AG04450 (cell line): ENCODE data around the gene OLFML3. TPM values are rescaled to one million over a fixed set of nuclear protein-coding genes. Genes with fewer than 3 reads are reported as not detected.
A peak's percentile ranks its signal among the peaks of the same experiment; 100 is the strongest.

Experiments used
- CTCF ChIA-PET: fragments of 300-600, 350-600 bp; formaldehyde crosslinking; extraction: SDS; loops from one replicate; lab custom pipeline; 2022; ENCODE audit warnings: antibody characterized with exemption, inconsistent platforms; lab: Charles Lee
- POLR2A ChIA-PET: fragments of 350-600 bp; formaldehyde crosslinking; extraction: SDS; loops from one replicate; lab custom pipeline; 2021; ENCODE audit warnings: antibody characterized with exemption, inconsistent platforms; lab: Yijun Ruan, JAX
- DNase-seq: peaks from one replicate; pipeline ENCODE4 v3.0.0-alpha.2; 2011; ENCODE audit warnings: low read depth, low spot score
- H3K27ac ChIP-seq: one replicate; pipeline ENCODE4 v1.5.1; 2012; ENCODE audit warnings: low read depth, low read length, control low read depth
- H3K27me3 ChIP-seq: one replicate; pipeline ENCODE4 v1.6.0; 2012; ENCODE audit warnings: low read length; ENCODE audit not compliant: control insufficient read depth, insufficient read depth
- H3K4me3 ChIP-seq: 2 replicates; pipeline ENCODE4 v1.5.1; 2011; ENCODE audit warnings: mild to moderate bottlenecking, low read depth, low read length, control low read depth
- H3K9me3 ChIP-seq: 2 replicates; pipeline ENCODE4 v1.5.1; 2012; ENCODE audit warnings: low read length; ENCODE audit not compliant: control insufficient read depth, insufficient read depth
- CTCF ChIP-seq: IDR thresholded peaks from 2 replicates; pipeline ENCODE4 v1.5.1; 2011; ENCODE audit warnings: low read depth, low read length, control low read depth, inconsistent platforms
- polyA plus RNA-seq: library from polyadenylated mRNA; depleted of rRNA; stranded (reverse); fragments of >200 nt; gene quantifications from 2 replicates; pipeline ENCODE4 v1.2.3, GENCODE V29; 2011

Gene OLFML3
- polyA plus RNA-seq, 1 experiment, result 90.3 TPM

GRCh38 chr1:113931451-113931851 lies 47.8 kb upstream of the OLFML3 start:
- CTCF ChIA-PET, result interaction anchor here (0.6 to 5.7 kb wide), 8 partner anchors 17 to 1215 kb away, joined by 3 to 31 read pairs (median 7); no protein-coding TSS in a partner anchor
- peak overlapping the region; percentile 98 for H3K4me3 ChIP-seq
- POLR2A ChIA-PET, result interaction anchor here (0.7 to 4.0 kb wide), 2 partner anchors 27 to 46 kb away, joined by 3 to 54 read pairs; partner anchors contain the start of genes AP4B1 and DCLRE1B

GRCh38 chr1:113934006-113934405 lies 45.3 kb upstream of the OLFML3 start:
- CTCF ChIA-PET, result interaction anchor here (0.7 to 1.4 kb wide), 5 partner anchors 14 to 861 kb away, joined by 3 to 4 read pairs (median 3); partner anchors contain the start of genes DCLRE1B and LRIG2

More at GRCh38 chr1:113931451-113931851, 47.8 kb upstream of the OLFML3 start:
- Histone ChIP-seq H3K27me3 (no peaks in the 10 kb centered on the region), H3K27ac (no peak overlapping the region), H3K9me3 (no peaks in the 10 kb centered on the region; the same call in 1 of the 2 replicates)
- no peak for TF ChIP-seq CTCF
- DNase-seq, result peak; percentile 49

GRCh38 chr1:113934511-113935055 lies 44.7 kb upstream of the OLFML3 start:
- POLR2A ChIA-PET, result no interaction called here
- CTCF ChIA-PET, result interaction anchor here (0.6 to 1.4 kb wide), 5 partner anchors 19 to 862 kb away, joined by 3 to 4 read pairs (median 3); partner anchors contain the start of genes DCLRE1B and LRIG2
- DNase-seq, result no peak

More at GRCh38 chr1:113934006-113934405, 45.3 kb upstream of the OLFML3 start:
- Histone ChIP-seq H3K9me3 (no peaks in the 10 kb centered on the region; the same call in 1 of the 2 replicates), H3K27me3 (no peaks in the 10 kb centered on the region), H3K4me3 (no peak overlapping the region), H3K27ac (no peak overlapping the region)
- no peak for TF ChIP-seq CTCF
- DNase-seq, result no peak
- POLR2A ChIA-PET, result no interaction called here

GRCh38 chr1:113935176-113935575 lies 44.1 kb upstream of the OLFML3 start:
- Histone ChIP-seq H3K27me3 (no peaks in the 10 kb centered on the region), H3K27ac (no peak overlapping the region), H3K9me3 (no peaks in the 10 kb centered on the region), H3K4me3 (no peak overlapping the region)
- DNase-seq, result no peak
- ChIA-PET CTCF (interaction anchor here (0.6 to 1.1 kb wide), 2 partner anchors 19 to 348 kb away, joined by 3 read pairs; no protein-coding TSS in a partner anchor), POLR2A (no interaction called here)
- TF ChIP-seq CTCF, result no peak

More at GRCh38 chr1:113934511-113935055, 44.7 kb upstream of the OLFML3 start:
- Histone ChIP-seq H3K27ac (no peak overlapping the region), H3K4me3 (no peak overlapping the region), H3K27me3 (no peaks in the 10 kb centered on the region), H3K9me3 (no peaks in the 10 kb centered on the region; the same call in 1 of the 2 replicates)
- no peak for TF ChIP-seq CTCF

- Histone ChIP-seq H3K27ac (no peak overlapping the region), H3K4me3 (no peak overlapping the region), H3K9me3 (no peaks in the 10 kb centered on the region), H3K27me3 (no peaks in the 10 kb centered on the region)
- DNase-seq, result no peak
- POLR2A ChIA-PET, result no interaction called here
- no peak for TF ChIP-seq CTCF
- CTCF ChIA-PET, result interaction anchor here (1.1 kb wide), 1 partner anchor 18 kb away, joined by 3 read pairs; no protein-coding TSS in a partner anchor
Observed at GRCh38 chr1:113935970-113936369, 43.3 kb upstream of the OLFML3 start.
